Measurements from ENCODE around the gene DDI2. TPM values are rescaled to one million over a fixed set of nuclear protein-coding genes. Genes with fewer than 3 reads are reported as not detected.
"Not testable (repeated sequence)": the region's sequence is repeated elsewhere in the genome, so short reads cannot be mapped to it uniquely, and the experiment has no call there.

Gene DDI2
- polyA plus RNA-seq, 12 donors: 19.6 to 27.3 (median 25.7) TPM; not detected in 1

- no peak for DNase-seq
Observed at GRCh38 chr1:15676688-15677661, 59.7 kb downstream of the DDI2 start.

- DNase-seq: no peak
Observed at GRCh38 chr1:15678578-15678977, 61.3 kb downstream of the DDI2 start.

DNA sequence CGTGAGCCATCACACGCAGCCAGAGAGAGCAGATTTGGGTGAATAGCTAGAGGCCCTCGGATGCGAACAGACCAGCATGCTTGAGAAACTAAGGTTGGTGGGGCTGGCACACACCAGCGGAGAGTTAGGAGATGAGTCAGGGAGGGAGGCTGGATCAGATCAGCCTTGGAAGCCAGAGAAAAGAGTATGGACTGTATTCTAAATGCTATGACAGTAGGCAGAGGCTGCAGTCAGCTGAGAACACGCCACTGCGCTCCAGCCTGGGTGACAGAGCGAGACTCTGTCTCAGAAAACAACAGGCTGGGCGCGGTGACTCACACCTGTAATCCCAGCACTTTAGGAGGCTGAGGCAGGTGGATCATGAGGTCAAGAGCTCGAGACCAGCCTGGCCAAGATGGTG is 62.9 kb downstream of the DDI2 start:
- no peak for DNase-seq

DNA sequence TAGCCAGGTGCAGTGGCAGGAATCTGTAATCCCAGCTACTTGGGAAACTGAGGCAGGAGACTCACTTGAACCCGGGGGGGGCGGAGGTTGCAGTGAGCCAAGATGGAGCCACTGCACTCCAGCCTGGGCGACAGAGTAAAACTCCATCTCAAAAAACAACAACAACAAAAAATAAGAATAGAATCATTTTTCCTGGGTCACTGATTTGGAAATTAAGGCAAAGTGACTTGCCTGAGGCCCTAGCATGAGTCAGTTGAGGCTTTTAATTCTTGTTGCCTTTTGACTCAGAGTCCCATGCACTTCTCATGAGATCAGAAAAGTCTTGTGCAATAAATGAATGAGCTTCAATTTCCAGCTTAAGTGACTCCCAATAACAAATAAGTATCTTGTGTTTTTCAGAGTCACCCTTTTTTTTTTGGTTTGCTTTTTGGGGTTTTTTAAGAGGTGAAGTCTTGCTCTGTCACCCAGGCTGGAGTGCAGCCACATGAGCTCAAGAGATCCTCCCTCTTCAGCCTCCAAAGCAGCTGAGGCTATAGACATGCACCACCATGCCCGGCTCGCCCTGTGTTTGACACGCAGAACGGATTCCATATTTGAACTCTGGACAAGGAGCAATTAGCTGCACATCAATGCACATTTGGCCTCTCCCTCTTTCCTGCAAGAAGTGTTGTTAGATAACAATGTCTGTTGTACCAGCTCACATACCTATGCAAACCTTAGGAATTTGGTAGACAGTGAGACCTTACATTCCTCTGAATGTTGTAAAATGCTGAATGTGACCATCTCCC is 63.5 kb downstream of the DDI2 start:
- no peak for DNase-seq

GRCh38 chr1:15681349-15682292 is 64.4 kb downstream of the DDI2 start:
- no peak for DNase-seq

- no peak for DNase-seq
Observed at GRCh38 chr1:15682936-15683341, 65.7 kb downstream of the DDI2 start.

- DNase-seq: no peak
Observed at GRCh38 chr1:15683345-15684039, 66.2 kb downstream of the DDI2 start.

GRCh38 chr1:15684042-15684461 is 66.8 kb downstream of the DDI2 start, which contains the start of gene PLEKHM2:
Gene PLEKHM2 (plus strand): TSS chr1:15684320. CDS start chr1:15684559, 239 bp downstream.
- peak; percentile 40 for DNase-seq

GRCh38 chr1:15684468-15685291 is 67.4 kb downstream of the DDI2 start:
- peak; percentile 42 for DNase-seq

DNA sequence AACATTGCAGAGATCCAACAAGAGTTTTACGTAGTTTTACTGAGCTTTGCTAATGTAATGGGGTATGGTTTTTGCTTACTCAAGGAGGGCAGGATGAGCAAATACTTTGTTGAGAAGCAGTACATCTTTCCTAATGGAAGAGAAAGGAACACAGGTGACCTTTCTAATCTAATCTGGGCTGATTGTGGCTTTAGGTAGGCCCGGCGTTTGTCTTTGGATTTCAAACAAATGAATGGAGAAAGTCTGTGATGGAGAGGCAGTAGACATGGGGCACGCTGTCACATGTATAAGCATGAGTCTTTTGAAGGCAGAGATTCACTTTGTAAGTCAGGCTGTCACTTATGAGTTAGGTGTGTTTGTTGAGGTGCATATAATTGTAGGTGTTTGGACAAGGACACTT is 68.6 kb downstream of the DDI2 start:
- no peak for DNase-seq

DNA sequence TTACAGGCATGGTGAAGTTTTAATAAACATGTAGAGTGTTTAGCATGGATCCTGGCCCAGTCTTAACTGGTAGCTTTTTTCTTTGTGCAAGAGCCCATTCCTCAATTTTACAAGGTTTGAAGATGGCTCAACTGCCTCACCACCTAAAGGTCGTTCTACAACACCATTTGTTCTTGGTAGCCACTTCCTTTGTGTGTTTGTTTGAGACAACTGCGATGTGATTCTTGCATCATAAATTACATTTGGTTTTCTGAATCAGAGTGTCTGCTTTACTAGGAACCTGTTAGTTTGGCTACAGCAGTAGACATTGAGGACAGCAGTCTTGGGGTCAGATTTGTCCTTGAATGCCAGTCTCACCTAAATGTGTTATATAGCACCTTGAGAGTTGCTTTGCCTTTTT is 70.2 kb downstream of the DDI2 start:
- no peak for DNase-seq

GRCh38 chr1:15690317-15690716 is 73.1 kb downstream of the DDI2 start:
- DNase-seq: no peak

GRCh38 chr1:15691434-15692032 is 74.3 kb downstream of the DDI2 start:
- DNase-seq: peak; percentile 54

GRCh38 chr1:15692121-15692682 is 74.9 kb downstream of the DDI2 start:
- no peak for DNase-seq

- no peak for DNase-seq
Observed at GRCh38 chr1:15693371-15693770, 76.1 kb downstream of the DDI2 start.

DNA sequence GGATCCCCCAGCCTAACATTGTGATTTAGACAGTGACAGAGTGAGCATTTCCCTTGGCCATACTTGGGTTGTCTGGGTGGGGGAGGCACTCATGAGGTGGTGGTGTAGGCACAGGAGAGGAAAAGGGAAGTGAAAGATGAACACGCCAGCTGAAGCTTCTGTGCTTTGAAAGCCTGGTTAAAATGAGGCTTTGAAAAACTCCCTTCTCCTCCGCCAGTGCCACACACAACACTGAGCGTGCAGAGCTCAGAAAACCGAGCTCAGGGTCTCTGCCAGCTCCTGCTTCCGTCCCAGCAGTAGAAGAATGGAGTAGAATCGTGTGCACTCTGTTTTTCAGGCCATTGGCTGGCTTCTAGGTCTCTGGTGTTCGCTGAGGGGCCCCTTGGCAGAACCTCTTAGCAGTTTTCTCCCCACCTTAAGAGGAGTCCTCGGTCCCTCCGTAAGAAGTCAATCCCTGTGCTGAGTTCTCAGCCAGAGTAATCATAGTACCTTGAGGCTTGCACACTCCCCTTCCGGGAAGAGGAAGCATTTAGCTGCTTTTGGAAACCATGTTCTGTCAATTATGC is 79.8 kb downstream of the DDI2 start:
- no peak for DNase-seq

GRCh38 chr1:15698201-15698600 is 80.9 kb downstream of the DDI2 start:
- no peak for DNase-seq

GRCh38 chr1:15699321-15699720 is 82.1 kb downstream of the DDI2 start:
- DNase-seq: not testable (repeated sequence)

GRCh38 chr1:15700508-15700907 is 83.2 kb downstream of the DDI2 start:
- no peak for DNase-seq

All from muscle of arm (tissue), 12 donors.